HG03565 (cell line): ENCODE measurements around the gene PRR20E.
"Not testable (repeated sequence)": the region's sequence is repeated elsewhere in the genome, so short reads cannot be mapped to it uniquely, and the experiment has no call there.

Source experiments
- ATAC-seq: cut with Tn5 transposase; IDR thresholded peaks from one replicate; pipeline ENCODE4 v1.9.1; 2021; ENCODE audit warnings: mild to moderate bottlenecking, moderate library complexity; ENCODE audit not compliant: unreplicated experiment

The PRR20E gene

DNA sequence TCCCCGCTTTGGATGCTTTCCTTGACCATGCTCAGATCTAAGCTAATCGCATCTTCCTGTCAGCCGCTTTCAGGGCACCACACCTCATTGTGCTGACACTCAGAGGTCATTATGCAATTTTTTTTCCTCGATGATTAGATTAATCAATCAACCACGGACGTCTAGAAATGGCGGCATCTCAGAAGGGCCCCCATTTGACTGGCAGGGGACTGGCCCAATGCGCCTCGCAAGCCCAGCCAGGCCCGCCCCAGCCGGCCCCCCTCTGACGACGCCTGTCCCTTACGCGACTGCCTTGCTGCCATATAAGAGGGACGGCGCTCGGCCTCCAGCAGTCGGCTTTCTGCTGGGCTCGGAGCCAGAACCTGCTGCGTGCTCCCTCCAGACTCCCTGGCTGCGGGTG is at the start of gene PRR20E:
TSS of gene PRR20E (plus strand) at position 301 of the 400 bp plus-strand sequence. CDS start 387 bp downstream, outside the sequence.
- not testable (repeated sequence) for ATAC-seq

DNA sequence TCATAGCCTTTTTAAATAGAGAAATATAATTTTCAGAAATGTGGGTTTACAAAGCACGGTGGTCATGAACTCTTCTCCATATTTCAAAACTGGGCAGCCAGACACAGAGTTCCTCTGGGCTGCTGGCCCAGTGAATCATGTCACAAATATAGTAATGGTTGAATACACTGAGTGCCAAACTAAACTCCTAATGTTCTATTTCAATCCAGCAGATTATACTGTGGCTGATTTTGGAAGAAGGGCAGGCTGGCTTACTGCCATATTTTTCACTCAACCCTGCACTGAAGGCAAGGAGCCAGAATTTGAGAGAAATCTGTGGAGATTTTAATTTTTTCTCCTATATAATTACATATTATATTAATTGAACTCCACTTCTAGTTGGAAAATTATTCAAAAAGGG is 43.3 kb upstream of the PRR20E start:
- ATAC-seq, result no peak

DNA sequence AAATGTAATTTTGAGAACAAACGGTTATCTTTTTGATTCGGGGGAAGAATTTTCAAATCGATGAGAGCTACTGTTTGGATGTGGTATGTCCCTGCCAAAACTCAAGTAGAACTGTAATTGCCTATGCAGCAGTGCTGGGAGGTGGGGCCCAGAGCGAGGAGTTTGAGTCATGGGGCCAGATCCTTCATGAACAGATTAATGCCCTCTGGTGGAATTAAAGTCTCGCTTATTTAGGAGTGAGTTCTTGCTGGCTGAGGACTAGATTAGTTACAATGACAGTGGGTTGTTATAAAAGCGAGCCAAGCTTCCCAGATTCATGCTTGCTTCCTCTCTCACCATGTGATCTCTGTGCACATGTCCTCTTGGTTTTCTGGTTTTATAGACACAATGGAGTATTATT is 38.1 kb upstream of the PRR20E start:
- no peak for ATAC-seq

DNA sequence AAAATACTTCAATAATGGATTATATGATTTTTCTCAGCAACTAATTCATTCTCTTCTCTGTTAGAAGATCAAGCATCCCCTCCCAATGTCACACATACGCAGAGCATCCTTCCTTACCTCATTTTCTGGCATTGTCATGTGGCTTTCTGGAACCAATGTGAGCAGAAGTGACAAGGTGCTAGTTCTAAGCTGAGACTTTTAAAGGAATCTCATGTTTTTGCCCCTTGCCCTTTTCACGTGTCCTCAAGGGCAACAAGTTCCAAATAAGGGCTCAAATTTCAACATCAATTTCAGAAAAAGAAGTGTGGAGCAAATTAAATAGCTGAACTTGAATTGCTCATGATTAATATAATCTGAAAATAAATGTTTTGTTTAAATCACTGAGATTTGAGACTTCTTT is 30.9 kb upstream of the PRR20E start:
- no peak for ATAC-seq

DNA sequence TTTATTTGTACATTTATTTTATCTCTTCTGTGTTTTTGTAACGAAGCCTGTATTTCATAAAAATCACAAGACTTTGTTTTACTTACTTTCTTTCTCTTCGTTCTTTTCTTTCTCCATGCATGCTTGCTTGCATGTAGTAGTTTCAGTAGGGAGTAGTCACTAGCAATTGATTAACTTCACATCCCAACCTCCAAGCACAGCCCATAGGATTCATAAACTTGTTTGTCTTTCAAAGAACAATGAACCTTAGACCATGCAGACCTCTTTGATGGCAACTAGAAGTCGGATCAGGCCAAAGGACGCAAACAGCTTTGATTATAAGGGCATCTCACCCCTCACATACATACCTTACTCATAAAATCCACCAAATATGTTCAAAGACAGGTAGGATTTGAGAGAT is 29.4 kb upstream of the PRR20E start:
- no peak for ATAC-seq

DNA sequence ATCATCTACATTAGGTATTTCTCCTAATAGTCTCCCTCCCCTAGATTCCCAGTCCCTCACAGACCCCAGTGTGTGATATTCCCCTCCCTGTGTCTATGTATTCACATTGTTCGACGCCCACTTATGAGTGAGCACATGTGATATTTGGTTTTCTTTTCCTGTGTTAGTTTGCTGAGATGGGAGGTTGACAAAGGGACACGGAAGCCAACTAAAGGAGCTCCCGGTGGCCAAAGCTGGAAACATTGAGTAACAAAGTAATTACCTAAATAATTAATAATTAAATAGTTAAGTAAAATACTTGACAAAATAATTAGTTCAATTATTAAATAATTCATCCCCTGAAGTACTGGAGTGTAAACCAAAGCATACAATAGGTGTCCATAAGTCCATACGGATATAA is 28.0 kb upstream of the PRR20E start:
- no peak for ATAC-seq

DNA sequence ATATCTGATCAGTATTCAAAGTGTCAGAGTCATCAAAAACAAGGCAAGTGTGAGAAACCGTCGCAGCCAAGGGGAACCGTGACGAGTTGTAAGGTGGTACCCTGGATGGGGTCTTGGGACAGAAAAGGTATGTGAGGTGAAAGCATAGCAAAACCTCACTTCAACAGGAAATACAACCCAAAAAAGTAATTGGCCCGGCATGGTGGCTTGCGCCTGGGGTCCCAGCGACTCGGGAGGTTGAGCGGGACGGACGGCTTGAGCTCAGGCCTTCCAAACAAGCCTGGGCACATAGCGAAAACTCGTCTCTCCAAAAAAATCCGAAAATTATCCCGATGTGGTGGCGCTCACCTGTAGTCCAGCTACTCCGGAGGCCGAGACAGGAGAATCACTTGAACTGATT is 27.2 kb upstream of the PRR20E start:
- not testable (repeated sequence) for ATAC-seq

DNA sequence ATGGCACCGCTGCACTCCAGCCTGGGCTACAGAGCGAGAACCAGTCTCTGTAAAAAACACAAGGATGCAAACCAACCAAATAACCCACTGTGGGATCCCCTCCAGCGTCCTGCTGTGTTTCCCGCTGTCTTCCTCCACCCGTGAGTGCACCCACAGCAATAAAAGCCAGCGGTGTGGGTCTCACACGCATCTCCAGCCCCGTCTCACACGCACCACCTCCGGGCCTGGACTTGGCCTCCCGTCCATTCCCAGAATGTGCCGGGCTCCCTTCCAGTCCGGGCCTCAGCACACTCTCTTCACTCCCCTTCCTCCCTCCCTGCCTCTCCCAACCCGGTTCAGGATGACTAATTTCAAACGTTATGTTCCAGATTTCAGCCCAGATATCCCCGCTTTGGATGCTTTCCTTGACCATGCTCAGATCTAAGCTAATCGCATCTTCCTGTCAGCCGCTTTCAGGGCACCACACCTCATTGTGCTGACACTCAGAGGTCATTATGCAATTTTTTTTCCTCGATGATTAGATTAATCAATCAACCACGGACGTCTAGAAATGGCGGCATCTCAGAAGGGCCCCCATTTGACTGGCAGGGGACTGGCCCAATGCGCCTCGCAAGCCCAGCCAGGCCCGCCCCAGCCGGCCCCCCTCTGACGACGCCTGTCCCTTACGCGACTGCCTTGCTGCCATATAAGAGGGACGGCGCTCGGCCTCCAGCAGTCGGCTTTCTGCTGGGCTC is 26.6 kb upstream of the PRR20E start, which contains the start of gene PRR20A:
TSS of gene PRR20A (plus strand) at position 684 of the 734 bp plus-strand sequence. CDS start 387 bp downstream, outside the sequence.
- not testable (repeated sequence) for ATAC-seq

DNA sequence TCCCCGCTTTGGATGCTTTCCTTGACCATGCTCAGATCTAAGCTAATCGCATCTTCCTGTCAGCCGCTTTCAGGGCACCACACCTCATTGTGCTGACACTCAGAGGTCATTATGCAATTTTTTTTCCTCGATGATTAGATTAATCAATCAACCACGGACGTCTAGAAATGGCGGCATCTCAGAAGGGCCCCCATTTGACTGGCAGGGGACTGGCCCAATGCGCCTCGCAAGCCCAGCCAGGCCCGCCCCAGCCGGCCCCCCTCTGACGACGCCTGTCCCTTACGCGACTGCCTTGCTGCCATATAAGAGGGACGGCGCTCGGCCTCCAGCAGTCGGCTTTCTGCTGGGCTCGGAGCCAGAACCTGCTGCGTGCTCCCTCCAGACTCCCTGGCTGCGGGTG is 19.8 kb upstream of the PRR20E start, which contains the start of gene PRR20B:
TSS of gene PRR20B (plus strand) at position 301 of the 400 bp plus-strand sequence. CDS start 387 bp downstream, outside the sequence.
- ATAC-seq, result not testable (repeated sequence)

DNA sequence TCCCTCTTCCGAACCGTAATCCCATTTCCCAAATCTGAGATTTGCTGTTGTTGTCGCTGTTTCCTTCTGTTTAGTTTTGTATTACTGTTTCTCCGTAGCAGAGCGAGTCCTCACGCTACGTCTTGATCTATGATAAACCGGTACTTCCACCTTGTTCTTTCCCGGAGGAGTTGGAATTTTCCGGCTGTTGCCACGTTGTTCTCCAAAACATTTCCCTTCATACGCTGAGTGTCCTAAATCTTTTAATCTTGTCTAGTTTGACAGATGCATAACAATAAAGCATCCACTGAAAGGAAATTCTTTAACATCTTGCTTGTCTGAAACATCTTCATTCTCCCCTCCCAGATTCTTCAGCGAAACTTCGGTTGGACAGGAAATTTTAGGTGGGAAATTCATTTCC is 18.9 kb upstream of the PRR20E start:
- ATAC-seq, result not testable (repeated sequence)

DNA sequence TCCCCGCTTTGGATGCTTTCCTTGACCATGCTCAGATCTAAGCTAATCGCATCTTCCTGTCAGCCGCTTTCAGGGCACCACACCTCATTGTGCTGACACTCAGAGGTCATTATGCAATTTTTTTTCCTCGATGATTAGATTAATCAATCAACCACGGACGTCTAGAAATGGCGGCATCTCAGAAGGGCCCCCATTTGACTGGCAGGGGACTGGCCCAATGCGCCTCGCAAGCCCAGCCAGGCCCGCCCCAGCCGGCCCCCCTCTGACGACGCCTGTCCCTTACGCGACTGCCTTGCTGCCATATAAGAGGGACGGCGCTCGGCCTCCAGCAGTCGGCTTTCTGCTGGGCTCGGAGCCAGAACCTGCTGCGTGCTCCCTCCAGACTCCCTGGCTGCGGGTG is 13.2 kb upstream of the PRR20E start, which contains the start of gene PRR20C:
TSS of gene PRR20C (plus strand) at position 301 of the 400 bp plus-strand sequence. CDS start 387 bp downstream, outside the sequence.
- not testable (repeated sequence) for ATAC-seq

DNA sequence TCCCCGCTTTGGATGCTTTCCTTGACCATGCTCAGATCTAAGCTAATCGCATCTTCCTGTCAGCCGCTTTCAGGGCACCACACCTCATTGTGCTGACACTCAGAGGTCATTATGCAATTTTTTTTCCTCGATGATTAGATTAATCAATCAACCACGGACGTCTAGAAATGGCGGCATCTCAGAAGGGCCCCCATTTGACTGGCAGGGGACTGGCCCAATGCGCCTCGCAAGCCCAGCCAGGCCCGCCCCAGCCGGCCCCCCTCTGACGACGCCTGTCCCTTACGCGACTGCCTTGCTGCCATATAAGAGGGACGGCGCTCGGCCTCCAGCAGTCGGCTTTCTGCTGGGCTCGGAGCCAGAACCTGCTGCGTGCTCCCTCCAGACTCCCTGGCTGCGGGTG is 6.7 kb upstream of the PRR20E start, which contains the start of gene PRR20D:
TSS of gene PRR20D (plus strand) at position 301 of the 400 bp plus-strand sequence. CDS start 387 bp downstream, outside the sequence.
- not testable (repeated sequence) for ATAC-seq

DNA sequence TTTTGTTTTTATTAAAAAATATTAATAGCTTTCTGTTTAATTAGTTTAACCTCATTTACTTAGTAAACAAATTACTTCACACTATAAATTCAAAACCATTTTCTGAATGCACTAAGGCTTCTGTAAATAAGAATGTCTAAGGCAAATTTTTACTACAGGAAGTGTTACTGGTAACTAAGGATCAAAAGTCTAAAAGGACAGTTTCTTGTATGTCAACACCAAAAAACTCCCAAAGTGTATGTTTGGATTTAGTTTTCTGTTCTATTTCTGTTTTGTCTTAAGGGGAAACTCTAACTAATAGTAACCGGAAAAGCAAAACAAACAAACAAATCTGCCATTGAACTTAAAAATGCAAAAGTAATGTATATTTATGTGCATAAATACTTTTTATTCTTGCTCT is 24.7 kb downstream of the PRR20E start:
- no peak for ATAC-seq

DNA sequence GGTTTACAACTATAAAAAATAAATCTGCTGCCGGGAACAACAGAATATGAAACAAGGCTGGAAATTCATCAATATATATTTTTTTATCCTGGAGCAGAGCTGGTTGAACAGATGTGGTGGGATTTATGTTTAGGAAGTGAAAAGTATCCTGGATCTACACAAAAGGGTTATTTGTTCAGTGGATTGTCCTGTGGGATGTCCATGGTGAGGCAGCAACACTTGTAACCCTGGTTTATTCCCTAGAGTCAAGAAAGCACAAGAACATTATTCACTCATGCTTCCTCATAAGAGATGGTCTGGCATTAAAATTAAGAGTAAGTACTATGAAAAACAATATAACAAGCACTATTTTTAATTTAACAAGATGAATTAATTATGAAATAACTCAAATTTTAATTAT is 46.0 kb downstream of the PRR20E start:
- ATAC-seq, result no peak
